NCI-H1436 (cell line): ENCODE results near the gene EHBP1L1.

Experiments
- DNase-seq: peaks from one replicate; lab custom pipeline; 2025; lab: John Stamatoyannopoulos, UW

The EHBP1L1 gene

DNA sequence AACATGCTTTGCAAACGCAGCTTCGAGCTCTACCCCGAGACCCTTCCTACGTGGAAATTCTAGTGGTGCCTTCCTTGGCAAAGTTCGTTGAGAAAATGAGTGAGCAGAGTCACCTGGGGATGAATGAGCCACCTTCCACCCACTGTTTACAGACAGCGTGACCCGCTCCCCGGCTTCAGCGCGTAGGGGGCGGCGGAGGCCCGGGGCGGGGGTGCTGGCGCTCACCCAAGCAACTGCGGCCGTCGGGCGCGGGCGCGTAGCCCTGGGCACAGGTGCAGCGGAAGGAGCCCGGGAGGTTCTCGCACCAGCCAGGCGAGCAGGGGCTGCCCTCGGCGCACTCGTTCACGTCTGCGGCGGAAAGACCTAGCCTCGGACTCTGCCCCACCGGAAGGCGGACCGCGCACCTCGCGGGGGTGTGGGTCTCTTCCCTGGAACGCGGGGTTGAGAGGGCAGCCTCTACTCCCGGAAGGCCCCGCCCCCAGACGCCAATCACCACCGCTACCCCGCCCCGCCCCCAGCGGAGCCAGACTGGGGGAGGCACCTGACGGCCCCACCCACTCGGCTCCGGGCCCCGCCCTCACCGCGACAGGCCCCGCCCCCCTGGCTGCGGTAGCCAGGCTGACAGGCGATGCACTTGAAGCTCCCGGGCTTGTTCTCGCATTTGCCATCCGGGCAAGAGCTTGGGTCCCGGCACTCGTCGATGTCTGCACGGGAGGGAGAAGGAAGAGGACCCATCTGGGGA lies 29.5 kb upstream of the EHBP1L1 start:
- DNase-seq, result peak; percentile 88

DNA sequence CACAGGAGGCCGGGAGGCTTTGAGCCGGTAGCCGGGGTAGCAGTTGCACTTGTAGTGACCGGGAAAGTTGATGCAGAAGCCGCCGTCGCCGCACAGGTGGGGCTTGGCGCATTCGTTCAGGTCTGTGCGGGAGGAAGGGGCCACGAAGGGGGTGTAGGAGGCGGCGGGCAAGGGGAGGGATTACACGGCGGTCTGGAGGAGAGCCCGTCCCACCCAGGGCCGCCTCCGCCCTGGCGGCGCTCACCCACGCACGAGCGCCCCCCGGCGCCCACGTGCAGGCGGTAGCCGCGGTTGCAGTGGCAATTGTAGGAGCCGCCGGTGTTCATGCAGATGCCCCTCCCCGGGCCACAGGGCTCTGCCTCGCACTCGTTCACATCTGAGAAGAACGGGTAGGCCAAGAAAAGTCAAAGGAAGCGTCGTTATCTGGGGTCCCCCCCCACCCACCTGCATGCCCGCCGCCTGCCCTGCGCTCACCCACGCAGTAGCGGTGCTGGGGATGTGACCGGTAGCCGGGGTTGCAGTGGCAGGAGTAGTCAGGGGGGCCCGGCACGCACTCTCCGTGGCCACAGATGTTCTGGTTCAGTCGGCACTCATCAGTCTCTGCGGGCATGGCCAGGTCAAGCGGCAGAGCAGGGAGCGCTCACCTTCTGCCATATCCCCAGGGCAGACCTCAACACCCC lies 28.3 kb upstream of the EHBP1L1 start:
- no peak for DNase-seq

DNA sequence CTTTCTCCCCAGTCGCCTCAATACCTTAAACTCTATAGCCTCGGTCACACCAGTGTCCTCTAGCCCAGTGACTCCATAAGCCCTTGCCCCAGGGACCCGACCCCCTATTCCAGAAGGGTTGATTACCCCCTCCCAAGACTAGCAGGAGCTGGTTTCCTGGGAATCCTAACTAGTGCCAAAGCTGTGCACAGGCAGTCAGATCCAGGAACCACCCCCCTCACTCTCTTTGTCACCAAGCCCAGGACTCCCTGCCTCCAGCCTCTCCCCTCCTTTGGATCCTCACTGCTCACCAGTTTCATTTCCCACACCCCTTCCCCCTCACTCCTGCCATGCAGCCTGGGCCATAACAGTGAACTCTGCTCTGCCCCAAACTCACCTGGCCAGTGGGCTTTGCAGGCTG lies 27.5 kb upstream of the EHBP1L1 start:
- no peak for DNase-seq

DNA sequence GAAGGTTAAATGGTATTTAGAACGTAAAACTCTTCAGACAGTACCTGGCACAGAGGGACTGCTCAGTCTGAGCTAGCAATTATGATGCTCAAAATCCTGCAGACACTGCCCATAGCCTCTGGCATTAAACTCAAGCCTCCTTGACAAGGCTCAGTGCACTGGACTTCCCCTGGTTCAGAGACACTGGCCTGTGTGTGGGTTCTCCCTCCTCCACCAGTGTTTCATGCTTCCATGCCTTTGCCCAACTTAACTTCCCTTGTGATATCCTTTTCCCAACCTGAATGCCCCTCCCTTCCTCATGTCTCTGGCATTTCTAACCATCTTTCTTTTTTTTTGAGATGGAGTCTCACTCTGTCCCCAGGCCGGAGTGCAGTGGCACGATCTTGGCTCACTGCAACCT lies 26.8 kb upstream of the EHBP1L1 start:
- DNase-seq, result no peak

DNA sequence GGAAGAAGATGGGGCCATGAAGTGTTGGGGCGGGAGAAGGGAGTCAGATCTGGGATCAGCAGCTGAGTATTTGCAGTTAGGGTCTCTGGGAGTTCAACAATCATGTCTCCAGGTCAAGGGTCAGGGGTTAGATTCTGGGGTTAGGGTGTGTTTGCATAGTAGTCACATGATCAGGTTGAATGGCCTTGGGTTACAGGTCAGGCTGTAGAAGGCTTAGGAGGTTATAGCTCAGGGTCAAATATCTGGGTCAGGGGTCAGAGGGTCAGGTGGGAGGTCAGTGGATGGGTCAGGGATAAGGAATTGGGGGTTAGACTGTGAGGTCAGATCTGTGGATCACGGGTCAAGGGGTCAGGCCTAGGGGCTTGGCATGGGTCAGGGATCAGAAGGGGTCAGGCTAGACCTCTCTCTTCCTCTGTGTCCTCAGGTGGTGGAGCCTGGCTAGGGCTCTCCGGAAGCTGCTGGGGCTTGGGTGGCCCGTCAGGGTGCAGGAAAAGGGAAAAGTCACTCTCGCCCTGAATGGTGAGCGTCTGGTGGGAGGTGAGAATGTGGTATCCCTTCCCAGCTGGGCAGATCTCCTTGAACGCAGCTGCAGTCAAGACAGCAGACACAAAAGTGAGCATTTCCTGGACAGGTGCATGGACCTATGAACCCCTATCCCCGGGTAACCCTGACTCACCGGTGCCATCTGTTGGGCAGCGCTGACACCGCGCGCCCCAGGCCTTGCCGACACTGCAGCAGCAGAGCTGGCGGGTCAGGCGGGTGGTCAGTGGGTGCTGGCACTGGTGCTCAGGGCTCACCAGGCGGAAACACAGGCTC lies 24.1 kb upstream of the EHBP1L1 start:
- DNase-seq, result peak; percentile 82

DNA sequence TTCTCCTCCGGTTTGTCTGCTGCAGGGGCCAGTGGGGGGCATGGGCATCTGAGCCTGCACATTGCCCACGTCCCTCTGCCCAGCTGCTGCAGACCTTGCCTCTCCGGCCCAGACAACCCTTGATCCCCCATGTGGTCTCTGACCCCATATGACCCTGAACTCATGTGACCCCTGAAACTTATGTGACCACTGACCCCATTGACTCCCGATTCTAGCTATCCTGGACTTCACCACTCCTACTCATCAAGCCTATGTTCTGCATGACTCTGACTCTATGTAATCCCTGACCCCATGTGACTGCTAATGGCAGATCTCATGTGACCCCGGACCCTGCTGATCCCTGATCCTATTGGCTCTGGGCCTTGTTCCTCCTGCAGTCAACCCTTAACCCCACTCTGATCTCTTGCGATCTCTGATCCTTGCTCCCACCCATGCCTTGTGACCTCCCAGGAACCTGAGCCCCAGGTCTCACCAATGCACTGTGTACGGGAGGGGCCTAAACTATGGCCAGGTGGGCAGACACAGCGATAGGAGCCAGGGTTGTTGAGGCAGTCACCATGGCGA lies 23.4 kb upstream of the EHBP1L1 start:
- DNase-seq, result no peak

DNA sequence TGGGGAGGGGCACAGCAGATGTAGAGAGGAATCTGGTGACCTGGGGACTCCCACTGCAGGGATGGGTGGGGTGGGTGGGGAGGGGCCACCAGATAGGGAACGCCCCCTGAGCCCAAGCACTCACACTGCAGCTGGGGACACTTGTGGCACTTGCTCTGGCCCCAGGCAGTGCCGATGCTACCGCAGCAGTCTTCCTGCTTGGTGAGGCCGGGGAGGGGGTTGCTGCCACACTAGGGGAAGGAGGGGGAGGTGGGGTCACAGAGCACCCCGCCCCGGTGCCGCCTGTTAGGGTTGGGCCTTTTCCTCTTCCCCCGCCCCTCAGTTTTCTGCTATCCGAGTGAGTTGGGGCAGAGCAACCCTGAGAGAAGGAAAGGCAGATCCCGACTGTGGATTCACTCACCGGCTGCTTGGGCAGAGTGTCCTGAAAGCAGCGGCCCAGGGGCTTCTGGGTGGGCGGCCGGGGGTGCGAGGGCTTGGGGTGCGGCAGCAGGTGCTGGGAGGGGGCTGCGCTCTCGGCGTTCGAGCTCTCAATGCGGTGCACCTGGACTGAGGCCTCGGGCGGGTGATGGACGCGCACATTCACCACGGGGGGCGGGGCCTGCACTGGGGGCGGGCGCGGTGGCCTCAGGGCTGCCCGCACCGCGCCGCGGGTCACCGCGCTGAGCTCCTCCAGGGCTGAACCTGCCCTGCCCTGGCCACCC lies 22.4 kb upstream of the EHBP1L1 start:
- DNase-seq, result peak; percentile 87

DNA sequence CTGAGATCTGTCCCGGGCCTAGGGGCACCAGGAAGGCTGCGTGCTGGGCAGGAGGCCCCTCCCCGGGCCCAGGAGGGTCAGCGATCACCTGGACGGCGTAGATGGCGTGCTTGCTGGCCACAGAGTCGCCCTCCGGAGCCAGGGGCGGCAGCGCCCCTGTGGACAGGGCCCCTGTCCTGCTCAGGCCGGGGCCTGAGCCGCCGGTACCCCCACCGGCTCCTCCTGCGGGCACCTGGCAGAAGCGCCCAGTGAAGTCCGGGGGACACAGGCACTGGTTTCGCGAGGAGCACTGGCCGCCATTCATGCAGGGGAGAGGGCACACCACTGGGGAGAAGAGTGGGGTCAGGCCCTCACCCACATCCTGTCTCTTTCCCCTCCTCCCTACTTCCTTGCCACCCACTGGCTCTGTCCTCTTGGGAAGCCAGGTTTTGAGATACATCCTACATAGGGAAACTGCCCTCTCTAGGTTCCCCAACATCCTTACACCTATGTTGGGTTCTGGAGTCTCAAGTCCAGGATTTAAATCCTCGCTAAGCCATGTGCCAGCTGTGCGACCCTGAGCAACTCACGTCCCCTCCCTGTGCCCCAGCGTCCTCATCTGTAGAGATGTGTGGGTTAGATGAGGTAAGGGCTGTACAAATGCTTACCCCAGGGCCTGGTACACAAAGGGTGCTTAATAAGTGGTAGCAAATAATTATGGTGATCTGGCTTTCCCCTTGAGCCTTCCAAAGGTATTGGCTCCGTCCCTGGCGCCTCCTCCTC lies 21.6 kb upstream of the EHBP1L1 start:
- no peak for DNase-seq

DNA sequence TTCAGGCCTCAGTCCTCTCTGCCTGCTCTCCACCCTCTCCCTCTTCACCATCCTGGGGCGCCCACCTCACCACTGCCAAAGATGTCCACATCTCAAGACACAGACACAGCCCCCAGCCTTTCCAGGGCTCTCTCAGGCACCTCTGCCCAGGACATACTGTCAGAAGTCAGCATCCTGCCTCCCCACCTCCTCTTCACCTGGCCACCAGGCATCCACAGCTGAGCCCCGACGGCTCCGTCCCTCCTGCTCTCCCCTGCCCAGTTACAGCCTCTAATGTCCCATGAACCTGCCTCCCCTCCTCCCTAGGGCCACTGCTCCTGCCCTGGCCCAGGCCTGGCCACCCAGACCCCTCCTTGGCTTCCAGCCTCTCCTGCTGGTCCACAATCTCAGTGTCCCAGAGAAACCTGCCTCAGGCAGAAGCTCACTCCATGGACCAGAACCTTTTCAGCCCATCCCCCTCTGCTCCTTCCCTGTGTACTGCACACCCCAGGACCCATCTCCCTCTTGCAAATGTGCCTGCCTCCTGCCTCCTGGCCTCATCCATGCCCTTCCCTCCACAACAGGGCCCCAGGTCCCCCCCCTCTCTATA lies 20.9 kb upstream of the EHBP1L1 start:
- no peak for DNase-seq

DNA sequence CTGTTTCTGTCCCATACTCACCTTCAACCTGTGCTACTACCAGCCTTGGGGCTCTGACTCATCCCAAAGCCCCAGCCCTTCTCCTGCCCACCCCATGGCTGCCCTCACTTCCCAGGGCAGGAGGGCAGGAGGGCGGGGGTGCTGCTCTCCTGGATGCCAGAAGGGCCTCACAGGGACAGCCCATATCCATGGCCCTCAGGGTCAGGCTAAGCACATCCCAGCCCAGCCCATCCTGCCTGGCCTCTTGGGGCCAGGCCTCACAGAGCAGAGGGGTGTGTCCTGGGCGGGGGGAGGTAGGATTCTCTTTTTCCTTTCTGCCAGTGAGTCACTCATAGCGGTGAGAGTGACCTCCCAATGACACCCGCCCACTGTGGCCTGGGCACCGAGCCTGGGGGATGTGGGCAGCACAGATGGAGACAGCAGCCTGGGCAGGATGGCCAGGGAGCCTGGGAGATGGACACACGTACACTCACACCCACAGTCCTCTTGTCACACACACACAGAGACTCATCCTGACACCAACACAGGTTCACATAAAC lies 20.1 kb upstream of the EHBP1L1 start:
- DNase-seq, result no peak

DNA sequence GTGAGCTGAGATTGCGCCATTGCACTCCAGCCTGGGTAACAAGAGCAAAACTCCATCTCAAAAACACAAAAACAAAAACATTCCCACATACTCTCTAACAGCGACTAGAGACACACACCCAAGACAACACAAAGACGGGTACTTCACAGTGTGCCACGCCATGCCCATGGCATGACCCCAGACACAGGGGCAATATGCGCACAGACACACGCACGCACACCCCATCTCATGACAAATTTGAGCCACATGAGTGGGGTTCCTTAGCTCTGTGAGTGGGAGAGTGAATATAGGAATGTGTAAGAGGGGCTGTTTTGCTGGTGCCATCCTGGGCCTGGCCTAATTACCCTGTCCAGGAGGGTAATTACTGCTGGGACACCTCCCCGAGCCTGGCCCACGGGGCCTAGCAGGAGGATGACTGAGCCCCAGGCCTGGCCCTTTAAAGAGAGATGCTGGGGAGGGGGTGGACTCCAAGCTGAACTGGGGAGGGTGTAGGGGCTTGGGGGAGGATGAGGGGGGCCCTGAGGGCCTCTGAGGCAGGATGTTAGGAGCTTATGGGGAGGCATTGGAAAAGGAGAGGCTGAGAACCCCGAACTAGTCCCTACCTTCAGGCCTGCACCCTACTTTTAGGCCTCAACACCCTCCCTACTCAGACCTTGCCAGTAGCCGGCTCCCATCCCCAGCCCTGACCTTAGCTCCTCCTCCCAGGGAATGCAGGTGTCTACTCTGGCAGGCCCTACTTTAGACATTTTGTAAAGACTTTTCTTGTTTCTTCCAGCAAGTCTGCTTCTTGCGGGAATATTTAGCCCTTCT lies 19.2 kb upstream of the EHBP1L1 start:
- DNase-seq, result no peak

DNA sequence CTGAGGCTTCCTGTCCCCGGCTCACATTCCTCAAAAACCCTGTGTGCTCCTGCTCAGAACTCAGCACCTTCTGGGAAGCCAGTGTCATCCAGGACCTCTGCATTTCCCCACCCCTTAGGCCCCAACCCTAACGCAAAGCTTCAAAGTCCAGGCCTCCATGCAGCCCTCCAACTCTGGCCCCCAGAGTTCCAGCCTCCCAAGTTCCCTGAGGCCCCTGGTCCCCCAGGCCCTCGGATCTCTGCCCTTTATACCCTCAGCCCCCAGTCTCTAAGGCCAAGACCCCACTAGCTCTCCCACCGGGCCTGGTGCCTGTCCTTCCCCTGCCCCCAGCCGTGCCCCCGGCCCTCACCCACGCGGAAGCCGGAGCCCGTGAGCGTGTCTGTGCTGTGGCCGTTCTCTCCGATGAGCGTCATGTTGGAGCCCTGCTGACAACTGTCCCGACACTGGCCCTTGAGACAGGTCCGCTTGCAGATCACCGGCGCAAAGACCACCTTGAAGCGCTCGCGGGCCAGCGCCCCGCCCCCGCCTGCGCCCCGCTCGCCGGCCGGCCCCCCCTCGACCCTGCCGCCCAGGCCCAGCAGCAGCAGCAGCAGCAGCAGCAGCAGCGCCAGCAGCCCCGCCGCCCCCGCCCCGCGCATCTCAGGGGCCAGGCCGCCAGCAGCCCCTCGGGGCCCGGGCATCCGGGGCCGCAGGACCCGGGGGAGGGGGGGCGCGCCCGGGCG lies 18.4 kb upstream of the EHBP1L1 start:
- no peak for DNase-seq

DNA sequence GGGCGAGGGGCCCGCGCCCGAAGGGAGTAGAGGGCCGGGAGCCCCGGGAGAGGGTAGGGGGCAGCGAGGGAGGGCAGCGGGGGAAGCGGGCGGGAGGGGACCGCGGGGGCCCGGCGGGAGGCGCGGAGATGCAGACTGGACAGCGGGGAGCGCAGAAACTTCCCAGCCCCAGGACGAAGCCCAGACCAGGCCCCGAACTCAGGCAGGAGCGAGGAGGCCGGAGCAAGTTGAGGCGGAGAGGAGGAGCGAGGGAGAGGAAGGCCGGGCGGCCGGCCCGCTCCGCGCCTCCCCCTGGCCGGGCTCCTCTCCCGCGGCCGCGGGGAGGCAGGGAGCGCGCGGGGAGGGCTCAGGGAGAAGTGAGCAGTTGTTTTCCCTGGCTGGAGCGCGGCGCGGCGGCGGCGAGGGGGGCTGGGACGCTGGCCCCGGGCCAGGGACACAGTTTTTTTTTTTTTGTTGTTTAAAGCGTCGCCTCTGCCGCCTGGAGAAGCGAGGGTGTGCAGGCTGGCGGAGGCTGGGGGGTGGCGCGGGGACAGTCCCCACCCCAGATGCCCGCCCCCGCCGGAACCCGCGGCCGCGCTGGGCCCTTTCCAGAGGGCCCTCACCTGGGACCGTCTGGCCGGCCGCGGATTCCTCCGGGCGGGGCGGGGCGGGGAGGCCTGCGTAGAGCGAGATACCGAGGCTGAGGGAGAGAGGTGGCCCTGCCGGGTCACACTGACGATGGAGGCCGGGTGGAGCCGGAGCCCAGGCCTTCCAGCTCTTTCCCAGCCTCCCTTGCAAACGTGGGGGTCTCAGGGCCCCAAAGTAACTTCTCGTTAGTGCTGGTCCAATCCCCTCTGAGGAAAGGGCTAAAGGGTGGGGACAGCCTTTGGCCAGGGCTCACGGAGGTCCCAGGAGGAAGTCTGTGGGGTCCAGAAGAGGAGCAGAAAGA lies 17.6 kb upstream of the EHBP1L1 start, which contains the start of gene LTBP3:
LTBP3 (minus strand) TSS at position 358 of the 928 bp plus-strand sequence. CDS start 400 bp downstream, outside the sequence.
- DNase-seq, result peak; percentile 13

DNA sequence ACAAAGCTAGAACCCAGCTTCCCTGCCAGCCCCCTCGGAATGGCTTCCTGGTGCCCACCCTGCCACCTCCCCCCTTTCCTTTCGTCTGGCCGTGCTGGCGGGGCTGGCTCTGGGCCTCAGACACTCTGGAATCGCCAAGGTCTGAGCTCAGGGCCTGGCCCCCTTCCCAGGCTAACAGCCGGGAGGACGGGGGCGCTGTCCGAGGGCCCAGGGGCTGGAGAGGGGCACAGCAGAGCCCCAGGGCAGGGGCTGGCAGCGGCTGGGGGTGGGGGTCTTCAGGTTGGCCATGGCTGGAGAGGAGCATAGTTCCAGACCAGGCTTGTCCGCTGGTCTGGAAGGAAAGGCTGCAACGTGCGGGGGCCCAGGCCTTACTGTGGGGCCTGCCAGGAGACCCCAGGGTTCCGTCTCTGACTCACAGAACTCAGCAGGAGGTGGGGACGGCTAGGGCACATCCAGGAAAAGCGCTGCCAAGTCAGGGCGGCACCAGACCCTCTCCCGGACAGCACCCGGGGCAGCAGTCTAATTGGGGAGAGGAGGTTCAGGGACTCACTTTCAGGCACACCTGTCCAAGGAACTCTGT lies 16.8 kb upstream of the EHBP1L1 start:
- no peak for DNase-seq

DNA sequence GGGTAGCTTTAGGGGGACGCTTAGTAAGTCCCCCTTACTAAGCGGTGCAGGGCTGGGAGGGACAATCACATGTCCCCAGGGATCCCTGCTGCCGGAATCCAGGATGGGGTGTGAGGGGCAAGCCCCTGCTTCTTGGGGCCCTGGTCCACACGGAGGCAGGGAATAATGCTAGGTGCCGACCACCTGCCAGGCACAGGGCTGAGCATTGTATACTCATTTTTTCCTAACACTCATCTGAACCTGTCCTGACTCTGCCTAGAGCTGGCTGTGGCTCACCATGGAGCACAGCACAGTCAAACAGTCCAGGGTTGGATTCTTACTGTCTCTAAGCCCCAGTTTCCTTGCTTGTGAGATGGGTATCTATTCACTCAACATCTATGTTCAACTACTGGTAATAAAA lies 16.3 kb upstream of the EHBP1L1 start:
- DNase-seq, result no peak

DNA sequence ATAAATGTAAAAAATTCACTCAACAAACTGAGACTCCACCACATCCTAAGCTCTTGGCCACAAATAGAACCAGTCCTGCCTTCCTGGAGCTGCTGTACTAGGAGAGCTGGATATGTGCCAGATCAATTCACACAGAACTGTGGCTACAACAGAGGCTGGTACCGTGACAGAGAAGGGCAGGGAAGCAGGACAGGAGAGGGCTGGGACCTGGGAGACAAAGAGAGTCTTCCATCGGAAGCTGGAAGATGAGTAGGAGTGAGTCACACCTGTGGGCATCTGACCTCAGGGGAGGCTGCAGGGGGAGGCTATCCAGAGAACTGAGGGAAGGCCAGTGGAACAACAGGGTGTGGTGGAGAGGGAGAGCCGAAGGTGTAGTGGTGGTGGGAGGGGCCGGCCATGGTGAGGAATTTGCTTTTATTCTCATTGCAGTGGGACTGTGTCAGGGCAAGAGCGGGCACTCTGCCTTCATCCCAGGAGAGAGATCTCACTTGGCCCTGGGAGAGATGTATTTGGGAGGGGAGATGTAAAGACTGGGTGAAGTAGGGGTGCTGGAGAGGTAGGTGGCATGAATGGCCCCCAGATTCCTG lies 15.8 kb upstream of the EHBP1L1 start:
- no peak for DNase-seq
